ENCODE results near the gene PLB1.
A peak's percentile ranks its signal among the peaks of the same experiment; 100 is the strongest.

The PLB1 gene

GRCh38 chr2:28613633-28614501 is 118.0 kb downstream of the PLB1 start:
- no peak for DNase-seq (ENCODE audit: low read depth)

DNA sequence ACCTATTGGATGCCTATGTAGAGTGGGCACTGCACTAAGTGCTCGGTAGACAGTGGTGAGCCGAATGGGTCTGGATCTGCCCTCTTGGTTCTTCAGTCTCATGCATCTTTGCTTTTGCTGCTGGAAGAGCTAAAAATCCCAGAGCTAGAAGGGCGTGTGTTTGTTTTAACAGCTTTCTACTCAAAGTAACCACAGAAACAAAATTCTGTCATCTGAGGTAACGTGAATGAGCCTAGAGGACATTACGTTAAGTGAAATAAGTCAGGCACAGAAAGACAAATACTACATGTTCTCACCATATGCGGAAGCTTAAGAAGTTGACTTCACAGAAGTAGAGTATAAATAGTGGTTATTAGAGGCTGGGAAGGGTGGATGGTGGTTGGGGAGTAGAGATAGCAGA is 119.8 kb downstream of the PLB1 start:
- no peak for DNase-seq (ENCODE audit: low read depth)

DNA sequence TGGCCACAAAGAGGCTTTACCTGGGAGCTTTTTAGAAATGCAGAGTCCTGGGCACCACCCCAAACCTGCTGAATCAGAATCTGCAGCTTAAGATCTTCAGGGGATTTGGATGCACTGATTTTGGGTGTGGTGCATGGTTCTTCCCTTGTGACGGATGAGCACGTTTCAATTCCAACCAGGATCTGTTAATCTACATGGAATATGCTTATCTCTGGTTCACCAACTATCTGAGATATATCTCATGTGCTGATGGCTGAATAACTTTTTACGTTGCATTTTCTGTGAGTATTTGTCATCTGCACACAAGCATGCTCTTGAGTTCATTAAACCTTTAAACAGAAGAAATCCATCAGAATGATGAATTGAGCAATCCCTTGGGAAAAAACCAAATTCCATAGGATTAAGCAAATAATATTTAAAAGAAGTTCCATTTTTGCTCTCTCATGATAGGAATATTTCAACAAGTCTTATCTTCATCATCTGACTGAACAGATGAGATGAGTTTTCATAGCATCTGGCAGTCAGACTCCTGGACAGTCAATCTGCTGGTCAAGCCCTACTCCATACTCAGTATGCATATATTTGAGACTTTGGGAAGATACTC is 120.6 kb downstream of the PLB1 start:
- no peak for DNase-seq (ENCODE audit: low read depth)

DNA sequence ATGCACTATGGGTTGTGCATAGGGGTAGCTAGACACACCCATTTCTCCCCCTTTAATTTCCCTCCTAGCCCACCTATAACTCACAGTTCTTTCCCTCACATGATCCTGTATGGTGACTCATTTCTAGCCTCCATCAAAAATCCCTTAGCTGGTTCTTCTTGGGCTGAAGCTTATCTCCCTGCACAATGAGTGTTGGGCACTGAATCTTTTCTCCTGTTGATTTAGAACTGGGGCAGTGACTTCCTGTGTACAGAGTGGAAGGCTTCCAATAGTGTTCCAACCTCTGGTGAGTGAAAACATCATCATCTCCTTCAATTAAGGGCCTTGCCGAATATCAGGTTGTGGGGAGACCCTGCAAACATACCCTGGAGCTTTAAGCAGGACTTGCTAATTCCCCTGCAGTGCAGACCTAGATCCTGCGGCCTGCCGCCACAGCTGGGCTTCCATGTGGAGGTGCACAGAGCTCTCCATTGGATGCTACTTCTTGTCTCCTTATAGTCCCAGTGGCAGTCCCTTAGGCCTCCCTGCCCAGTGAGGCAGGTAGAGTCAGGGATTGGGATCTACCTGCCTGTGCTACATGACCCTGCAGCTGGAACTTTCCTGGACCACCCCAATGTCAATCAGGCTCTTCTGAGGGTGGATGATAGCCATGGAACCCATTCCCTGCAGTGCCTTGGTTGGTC is 121.8 kb downstream of the PLB1 start:
- no peak for DNase-seq (ENCODE audit: low read depth)

- DNase-seq (ENCODE audit: low read depth) = no peak
Observed at GRCh38 chr2:28618221-28619141, 122.6 kb downstream of the PLB1 start.

DNA sequence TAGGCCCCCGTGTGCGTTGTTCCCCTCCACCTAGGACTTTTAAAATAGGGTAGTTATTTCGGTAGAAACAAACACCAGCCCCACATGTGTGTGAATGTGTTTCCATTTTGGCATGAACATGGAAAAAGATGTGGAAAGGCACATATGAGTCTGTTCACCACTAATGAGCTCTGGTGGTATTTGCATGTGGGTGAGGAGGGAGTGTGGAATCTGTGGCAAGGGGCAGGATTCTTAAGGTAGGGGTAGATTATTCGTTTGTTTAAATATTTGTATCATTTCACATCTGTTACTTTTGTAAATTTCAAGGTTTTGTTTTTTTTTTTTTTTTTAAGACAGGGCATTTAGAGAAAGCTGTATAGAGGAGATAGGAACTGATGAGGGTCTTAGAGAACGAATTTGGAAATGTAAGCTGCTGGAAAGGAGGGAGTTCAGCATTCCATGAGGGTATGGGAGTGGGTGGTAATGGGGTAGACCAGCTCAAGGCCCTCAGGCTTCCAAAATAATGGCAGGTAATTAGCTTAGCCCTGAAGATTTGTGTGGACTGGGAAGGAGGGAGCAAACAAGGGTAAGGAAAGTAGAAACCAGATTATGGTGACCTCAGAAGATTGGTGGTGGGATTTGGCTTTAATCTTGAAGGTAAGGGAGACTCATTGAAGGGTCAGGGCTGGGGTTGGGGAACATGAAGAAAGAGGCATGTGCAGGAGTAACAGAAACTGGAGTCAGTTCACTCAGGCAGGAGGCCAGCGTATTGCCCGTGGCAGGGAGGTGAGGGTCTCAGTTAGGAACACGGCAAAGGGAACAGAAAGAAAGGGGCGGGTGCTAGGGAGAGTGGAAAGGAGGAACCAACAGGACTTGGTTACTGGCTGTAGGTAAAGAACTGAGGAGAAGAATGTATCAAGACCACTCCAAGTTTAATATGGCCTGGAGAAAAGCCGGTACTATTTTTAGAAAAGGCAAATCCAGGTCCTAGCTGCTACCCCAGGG is 123.6 kb downstream of the PLB1 start:
- DNase-seq (ENCODE audit: low read depth) = no peak

- DNase-seq (ENCODE audit: low read depth) = no peak
Observed at GRCh38 chr2:28620291-28620793, 124.5 kb downstream of the PLB1 start.

- DNase-seq (ENCODE audit: low read depth) = no peak
Observed at GRCh38 chr2:28620801-28621171, 124.9 kb downstream of the PLB1 start.

DNA sequence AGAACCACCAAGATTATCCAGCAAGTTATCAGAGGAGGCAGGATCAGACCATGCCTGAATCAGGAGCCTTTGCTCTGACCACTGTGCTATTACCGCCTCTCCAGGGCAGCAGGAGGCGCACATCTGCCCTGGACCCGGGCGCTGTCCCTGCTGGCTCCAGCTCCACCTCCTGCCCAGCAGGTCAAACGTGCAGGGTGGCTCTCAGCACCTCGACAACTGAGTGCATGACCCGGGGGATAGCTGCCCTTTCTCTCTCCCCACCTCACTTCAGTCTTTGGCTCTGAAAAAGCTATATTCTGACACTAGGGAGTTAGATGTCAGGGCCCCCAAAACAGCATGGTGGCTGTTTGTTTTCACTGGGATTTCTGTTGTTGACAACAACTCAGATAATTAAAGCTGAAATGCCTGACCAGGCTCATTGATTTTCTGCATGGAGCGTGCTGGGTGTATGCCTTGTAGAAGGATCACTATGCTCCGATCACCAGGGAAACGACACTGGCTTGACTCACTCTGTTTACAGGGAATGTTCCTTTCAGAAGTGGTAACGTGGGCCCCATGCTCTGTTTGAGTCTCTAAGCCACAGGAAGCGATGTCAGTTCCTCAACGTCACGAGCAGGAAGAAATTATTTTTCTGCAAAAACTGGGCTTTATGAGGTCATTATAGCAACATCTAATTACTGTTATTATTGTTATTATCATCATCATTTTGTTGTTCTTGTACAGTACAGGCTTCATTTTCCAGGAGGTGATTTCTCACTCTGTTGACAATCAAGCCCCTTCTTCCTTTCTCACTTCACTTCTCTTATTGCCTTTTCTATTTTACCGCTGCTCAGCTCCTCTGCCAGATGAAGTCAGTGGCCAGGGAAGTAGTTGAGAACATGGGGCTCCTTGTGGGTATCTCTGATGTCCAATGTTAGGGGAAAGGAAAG is 125.6 kb downstream of the PLB1 start:
- DNase-seq (ENCODE audit: low read depth) = peak; percentile 61

GRCh38 chr2:28622101-28622499 is 126.2 kb downstream of the PLB1 start:
- no peak for DNase-seq (ENCODE audit: low read depth)

- DNase-seq (ENCODE audit: low read depth) = no peak
Observed at GRCh38 chr2:28623582-28624405, 127.9 kb downstream of the PLB1 start.

- no peak for DNase-seq (ENCODE audit: low read depth)
Observed at GRCh38 chr2:28624436-28624792, 128.6 kb downstream of the PLB1 start.

GRCh38 chr2:28624793-28625701 is 129.2 kb downstream of the PLB1 start:
- peak; percentile 41 for DNase-seq (ENCODE audit: low read depth)

GRCh38 chr2:28626376-28626775 is 130.5 kb downstream of the PLB1 start:
- no peak for DNase-seq (ENCODE audit: low read depth)

- DNase-seq (ENCODE audit: low read depth) = no peak
Observed at GRCh38 chr2:28626891-28627421, 131.1 kb downstream of the PLB1 start.

DNA sequence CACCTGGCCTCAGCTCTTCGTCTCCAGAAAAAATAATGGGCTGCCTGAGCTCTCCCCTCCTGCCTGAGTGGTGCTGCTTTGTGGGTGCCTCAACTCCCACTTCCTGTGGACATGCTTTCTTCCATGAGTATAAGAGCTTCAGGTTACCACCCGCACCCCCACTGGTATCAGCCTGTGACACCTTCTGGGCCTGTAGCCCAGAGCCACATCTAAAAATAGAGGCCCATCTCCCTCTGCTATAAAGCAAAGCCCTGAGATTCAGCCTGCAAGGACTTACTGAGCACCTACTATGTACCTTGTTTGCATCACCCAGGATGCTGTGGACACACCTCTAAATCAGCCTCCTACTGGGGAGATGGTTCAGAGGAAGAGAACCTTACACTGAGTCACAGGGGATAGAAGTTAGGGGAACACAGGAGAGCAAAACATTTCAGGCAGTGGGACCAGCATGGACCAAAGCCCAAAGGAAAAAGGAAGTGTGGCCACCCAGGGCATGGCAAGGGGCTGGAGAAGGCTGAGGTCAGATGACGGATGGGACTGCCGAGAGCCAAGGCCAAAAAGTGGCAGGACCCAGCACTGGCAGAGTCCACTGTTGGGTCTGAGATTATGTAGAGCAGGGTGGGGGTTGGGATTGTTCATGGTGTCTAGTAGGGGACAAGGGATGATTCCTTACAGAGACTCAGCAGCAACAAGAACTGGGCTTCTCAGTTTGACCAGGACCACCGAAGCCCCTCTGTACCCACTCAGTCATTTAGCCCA is 132.0 kb downstream of the PLB1 start:
- DNase-seq (ENCODE audit: low read depth) = no peak

DNA sequence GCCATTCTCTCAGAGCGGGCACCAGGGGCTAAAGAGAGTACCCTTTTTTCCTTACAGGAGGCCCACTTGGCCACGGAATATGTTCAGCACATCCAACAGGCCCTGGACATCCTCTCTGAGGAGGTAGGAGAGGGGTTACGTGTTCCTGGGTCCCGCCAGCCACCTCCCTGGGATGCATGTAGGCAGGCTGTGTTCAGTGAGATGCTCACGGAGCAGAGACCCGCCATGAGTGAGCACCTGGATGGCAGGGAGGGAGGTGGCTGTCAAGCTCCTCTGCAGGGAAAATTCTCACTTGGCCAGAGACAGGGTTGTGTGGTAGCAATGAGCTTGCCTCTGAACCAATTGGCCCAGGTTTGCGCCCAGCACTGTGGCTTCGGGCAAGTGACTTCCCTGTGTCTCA is 132.6 kb downstream of the PLB1 start:
- DNase-seq (ENCODE audit: low read depth) = no peak
